Testis (tissue), 3 donors: Measurements from ENCODE around the gene KCNAB1. TPM values are rescaled to one million over a fixed set of nuclear protein-coding genes. Genes with fewer than 3 reads are reported as not detected.

Source experiments
- DNase-seq: peaks from one replicate; pipeline ENCODE4 v3.0.0-alpha.2; 2019
- H3K27ac ChIP-seq, 2 donors: fragments of 200-600 bp; sonication (generic); one replicate each; pipeline ENCODE4 v1.5.1; 2019
- H3K27me3 ChIP-seq: fragments of 200-600 bp; sonication (generic); one replicate; pipeline ENCODE4 v1.5.1; 2019
- H3K36me3 ChIP-seq: fragments of 200-600 bp; sonication (generic); one replicate; pipeline ENCODE4 v1.5.1; 2017; ENCODE audit warnings: low read depth; ENCODE audit errors: missing control alignments
- H3K4me1 ChIP-seq: fragments of 200-600 bp; sonication (generic); one replicate; pipeline ENCODE4 v1.5.1; 2019
- H3K4me3 ChIP-seq, 2 donors: fragments of 200-600 bp; sonication (generic); one replicate each; pipeline ENCODE4 v1.5.1; 2017 to 2019
- H3K9me3 ChIP-seq: fragments of 200-600 bp; sonication (generic); one replicate; pipeline ENCODE4 v1.5.1; 2017
- POLR2A ChIP-seq: fragments of 450-650 bp; IDR thresholded peaks from one replicate; pipeline ENCODE4 v1.6.1; 2017; ENCODE audit warnings: antibody characterized with exemption, mild to moderate bottlenecking, moderate library complexity
- WGBS, 2 donors: methylation state at CpG; one replicate each; pipeline ENCODE4 v1.1.5; 2018; 5-methylcytosine and 5-hydroxymethylcytosine counted together
- intact Hi-C: fragments of 100-400 bp; cut with DNase I; formaldehyde crosslinking; loops from one replicate; pipeline ENCODE4 v1.15.1; 2023; ENCODE audit warnings: low total_unique reads
- polyA plus RNA-seq: library from polyadenylated mRNA; stranded (reverse); fragments of 350-450 nt; fragmentation: Illumina TruSeq; extraction: RNeasy Lipid Tissue Mini Kit (QIAGEN cat#74804); gene quantifications from one replicate; pipeline ENCODE4 v1.2.3, GENCODE V29; 2014; ENCODE audit warnings: low read depth, low replicate concordance; ENCODE audit not compliant: insufficient read depth
- total RNA-seq, 2 donors: library from RNA; depleted of rRNA; stranded (reverse); fragments of >200 nt; gene quantifications; one replicate each; pipeline ENCODE4 v1.2.3, GENCODE V29; 2016
- TF ChIP-seq, protein P1 (sequence below), 3 experiments: fragments of 450-650 bp in 2 of 3; fragments of 200-600 bp in 1 of 3; sonication (generic) in 1 of 3; IDR thresholded peaks; one replicate each; pipeline ENCODE4 v1.5.1; 2016 to 2019; ENCODE audit warnings: antibody characterized with exemption in 3 of 3, mild to moderate bottlenecking in 2 of 3, moderate library complexity in 1 of 3

KCNAB1 gene
- total and polyA plus RNA-seq, 3 donors from 2014 or later, result 3.8 to 8.9 (median 5.7) TPM

DNA sequence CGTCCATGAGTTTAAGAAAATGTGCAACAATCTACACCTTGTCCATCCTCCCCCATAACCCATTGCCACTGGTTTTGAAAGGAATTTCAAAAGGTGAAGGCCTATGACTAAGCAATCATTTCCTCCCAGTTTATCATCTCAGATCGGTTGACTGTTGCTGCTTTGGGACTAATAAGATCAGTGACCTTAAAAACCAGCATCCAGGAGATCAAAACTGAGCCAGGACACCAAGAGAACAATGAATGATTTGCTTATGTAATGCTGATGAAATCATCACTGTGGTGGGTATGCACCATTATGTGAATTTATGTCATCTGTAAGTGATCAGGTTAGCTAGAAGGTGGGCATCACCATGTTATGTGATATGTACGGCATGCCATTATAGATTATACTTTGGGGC is 239.0 kb downstream of the KCNAB1 start:
- Histone ChIP-seq H3K4me3 (no peak overlapping the region), H3K36me3 (no peaks in the 10 kb centered on the region), H3K4me1 (no peaks in the 10 kb centered on the region), H3K9me3 (no peaks in the 10 kb centered on the region), H3K27ac (no peak overlapping the region), H3K27me3 (no peaks in the 10 kb centered on the region)
- no peak for DNase-seq
- intact Hi-C loops, result no loop called here
- TF ChIP-seq, protein P1, sequence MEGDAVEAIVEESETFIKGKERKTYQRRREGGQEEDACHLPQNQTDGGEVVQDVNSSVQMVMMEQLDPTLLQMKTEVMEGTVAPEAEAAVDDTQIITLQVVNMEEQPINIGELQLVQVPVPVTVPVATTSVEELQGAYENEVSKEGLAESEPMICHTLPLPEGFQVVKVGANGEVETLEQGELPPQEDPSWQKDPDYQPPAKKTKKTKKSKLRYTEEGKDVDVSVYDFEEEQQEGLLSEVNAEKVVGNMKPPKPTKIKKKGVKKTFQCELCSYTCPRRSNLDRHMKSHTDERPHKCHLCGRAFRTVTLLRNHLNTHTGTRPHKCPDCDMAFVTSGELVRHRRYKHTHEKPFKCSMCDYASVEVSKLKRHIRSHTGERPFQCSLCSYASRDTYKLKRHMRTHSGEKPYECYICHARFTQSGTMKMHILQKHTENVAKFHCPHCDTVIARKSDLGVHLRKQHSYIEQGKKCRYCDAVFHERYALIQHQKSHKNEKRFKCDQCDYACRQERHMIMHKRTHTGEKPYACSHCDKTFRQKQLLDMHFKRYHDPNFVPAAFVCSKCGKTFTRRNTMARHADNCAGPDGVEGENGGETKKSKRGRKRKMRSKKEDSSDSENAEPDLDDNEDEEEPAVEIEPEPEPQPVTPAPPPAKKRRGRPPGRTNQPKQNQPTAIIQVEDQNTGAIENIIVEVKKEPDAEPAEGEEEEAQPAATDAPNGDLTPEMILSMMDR (IDR thresholded peaks at IDR 0.05), result no peak
- no peak for TF ChIP-seq POLR2A
- 65 to 74% methylated on average over 3 of the region's 3 CpGs for WGBS, 2 donors

GRCh38 chr3:156360083-156360482 is 239.7 kb downstream of the KCNAB1 start:
- H3K4me1 ChIP-seq, result no peaks in the 10 kb centered on the region
- 92 to 94% methylated on average over 4 of the region's 4 CpGs for WGBS, 2 donors
- H3K27ac ChIP-seq, result no peak overlapping the region
- H3K27me3 ChIP-seq, result no peaks in the 10 kb centered on the region
- H3K9me3 ChIP-seq, result no peaks in the 10 kb centered on the region
- no peak overlapping the region for H3K4me3 ChIP-seq
- intact Hi-C loops, result no loop called here
- no peaks in the 10 kb centered on the region for H3K36me3 ChIP-seq
- TF ChIP-seq, protein P1 (IDR thresholded peaks at IDR 0.05), result no peak
- no peak for TF ChIP-seq POLR2A
- no peak for DNase-seq

DNA sequence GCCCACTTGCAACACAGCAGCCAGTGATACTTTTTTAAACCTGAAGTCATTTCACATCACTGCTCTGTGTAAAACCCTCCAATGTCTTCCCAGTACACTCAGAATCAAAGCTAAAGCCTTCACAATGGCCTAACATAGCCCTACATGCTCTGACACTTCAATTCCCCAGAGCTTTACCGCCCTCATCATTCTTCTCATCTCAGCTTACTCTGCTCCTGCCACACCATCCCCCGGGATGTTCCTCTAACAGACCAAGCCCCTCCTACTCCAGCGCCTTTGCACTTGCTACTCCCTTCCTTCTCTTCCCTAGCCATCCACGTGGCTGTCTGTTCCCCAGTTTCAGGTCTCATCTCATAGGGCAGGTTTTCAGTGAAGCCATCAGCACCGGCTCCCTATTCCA is 240.6 kb downstream of the KCNAB1 start:
- H3K36me3 ChIP-seq, result no peaks in the 10 kb centered on the region
- no peaks in the 10 kb centered on the region for H3K4me1 ChIP-seq
- no peak overlapping the region for H3K27ac ChIP-seq
- intact Hi-C loops, result no loop called here
- H3K27me3 ChIP-seq, result no peaks in the 10 kb centered on the region
- no peaks in the 10 kb centered on the region for H3K9me3 ChIP-seq
- 67 to 71% methylated on average over 5 of the region's 5 CpGs for WGBS, 2 donors
- no peak overlapping the region for H3K4me3 ChIP-seq
- DNase-seq, result no peak
- TF ChIP-seq POLR2A, result no peak
- TF ChIP-seq, protein P1 (IDR thresholded peaks at IDR 0.05), result no peak

GRCh38 chr3:156366559-156366958 is 246.2 kb downstream of the KCNAB1 start:
- WGBS, 2 donors, result 94% methylated on average over 3 of the region's 3 CpGs
- intact Hi-C loops, result no loop called here
- Histone ChIP-seq H3K4me3 (no peak overlapping the region), H3K27ac (no peak overlapping the region), H3K27me3 (no peaks in the 10 kb centered on the region), H3K4me1 (no peaks in the 10 kb centered on the region), H3K9me3 (no peaks in the 10 kb centered on the region), H3K36me3 (no peaks in the 10 kb centered on the region)
- TF ChIP-seq POLR2A, result no peak
- TF ChIP-seq, protein P1 (IDR thresholded peaks at IDR 0.05), result no peak
- no peak for DNase-seq

- TF ChIP-seq POLR2A, result no peak
- TF ChIP-seq, protein P1 (IDR thresholded peaks at IDR 0.05), result no peak
- Histone ChIP-seq H3K27ac (no peak overlapping the region), H3K27me3 (no peaks in the 10 kb centered on the region), H3K4me3 (no peak overlapping the region), H3K4me1 (no peaks in the 10 kb centered on the region), H3K36me3 (no peaks in the 10 kb centered on the region), H3K9me3 (no peaks in the 10 kb centered on the region)
- no peak for DNase-seq
- WGBS, 2 donors, result 84 to 86% methylated on average over 3 of the region's 3 CpGs
- intact Hi-C loops, result no loop called here
Measured at GRCh38 chr3:156368189-156368588, 247.8 kb downstream of the KCNAB1 start.
